IMR-90 (cell line): Measurements from ENCODE around the gene CYSRT1. TPM values are rescaled to one million over a fixed set of nuclear protein-coding genes. Genes with fewer than 3 reads are reported as not detected.
A peak's percentile ranks its signal among the peaks of the same experiment; 100 is the strongest.

ENCODE experiments used
- ATAC-seq: fragments of 200-7000 bp; cut with Tn5 transposase; 2 replicates; pipeline ENCODE4 v1.9.1; 2020; ENCODE audit warnings: low read depth, mild to moderate bottlenecking, moderate library complexity
- BruUV-seq: library from RNA; stranded (reverse); fragments of 400-500 nt; replicated peaks from 2 replicates; lab custom pipeline; 2021; lab: Mats Ljungman, UMichigan
- CTCF ChIA-PET: fragments of 300-600 bp; formaldehyde crosslinking; extraction: SDS; loops from one replicate; lab custom pipeline; 2021; ENCODE audit warnings: antibody characterized with exemption; lab: Yijun Ruan, JAX
- POLR2A ChIA-PET: fragments of 300-600 bp; sonication (Branson Sonifier 250); formaldehyde crosslinking; loops from one replicate; lab custom pipeline; 2022; ENCODE audit warnings: antibody characterized with exemption; ENCODE audit not compliant: unreplicated experiment; lab: Charles Lee
- DNase-seq: peaks from one replicate; pipeline ENCODE4 v3.0.0; 2013
- H2AFZ ChIP-seq: replicated peaks from 2 replicates; pipeline ENCODE3; 2013; ENCODE audit warnings: low read length, mild to moderate bottlenecking; ENCODE audit not compliant: poor library complexity
- H2AK5ac ChIP-seq: 2 replicates; pipeline ENCODE4 v1.6.1; 2013; ENCODE audit warnings: low read depth, low read length, inconsistent platforms
- H2AK9ac ChIP-seq: replicated peaks from 2 replicates; pipeline ENCODE3; 2013; ENCODE audit warnings: mild to moderate bottlenecking, low read depth, low read length, moderate library complexity; ENCODE audit not compliant: poor library complexity
- H2BK120ac ChIP-seq: 2 replicates; pipeline ENCODE4 v1.6.1; 2013; ENCODE audit warnings: low read depth, low read length, inconsistent platforms
- H2BK15ac ChIP-seq: 3 replicates; pipeline ENCODE4 v1.6.1; 2013; ENCODE audit warnings: low read depth, low read length, inconsistent platforms
- H2BK20ac ChIP-seq: 2 replicates; pipeline ENCODE4 v1.6.1; 2013; ENCODE audit warnings: low read depth, mild to moderate bottlenecking, inconsistent platforms, low read length, moderate library complexity
- H2BK5ac ChIP-seq: 2 replicates; pipeline ENCODE4 v1.6.1; 2013; ENCODE audit warnings: mild to moderate bottlenecking, low read depth, low read length, inconsistent platforms; ENCODE audit not compliant: poor library complexity, severe bottlenecking
- H3K14ac ChIP-seq: replicated peaks from 2 replicates; pipeline ENCODE4 v1.6.1; 2013; ENCODE audit warnings: low read depth, low read length, inconsistent platforms
- H3K18ac ChIP-seq: 2 replicates; pipeline ENCODE4 v1.6.1; 2013; ENCODE audit warnings: low read depth, low read length, control low read depth
- H3K23ac ChIP-seq: 2 replicates; pipeline ENCODE4 v1.6.1; 2013; ENCODE audit warnings: low read depth, low read length, inconsistent platforms
- H3K27ac ChIP-seq: 2 replicates; pipeline ENCODE4 v1.5.1; 2013; ENCODE audit warnings: mild to moderate bottlenecking, control low read depth, low read length; ENCODE audit not compliant: insufficient read depth
- H3K27me3 ChIP-seq: 2 replicates; pipeline ENCODE4 v1.6.1; 2013; ENCODE audit warnings: low read length; ENCODE audit not compliant: control insufficient read depth, insufficient read depth
- H3K36me3 ChIP-seq: 2 replicates; pipeline ENCODE4 v1.6.1; 2013; ENCODE audit warnings: low read length, mixed read lengths; ENCODE audit not compliant: control insufficient read depth, insufficient read depth
- H3K4ac ChIP-seq: 2 replicates; pipeline ENCODE4 v1.6.1; 2013; ENCODE audit warnings: low read depth, low read length, inconsistent platforms
- H3K4me1 ChIP-seq: 2 replicates; pipeline ENCODE4 v1.6.1; 2013; ENCODE audit warnings: low read length, mixed read lengths; ENCODE audit not compliant: control insufficient read depth, insufficient read depth
- H3K4me2 ChIP-seq: 2 replicates; pipeline ENCODE4 v1.6.1; 2013; ENCODE audit warnings: low read depth, mild to moderate bottlenecking, control low read depth, low read length, moderate library complexity
- H3K4me3 ChIP-seq: 2 replicates; pipeline ENCODE4 v1.5.1; 2013; ENCODE audit warnings: low read depth, mild to moderate bottlenecking, control low read depth, low read length, moderate library complexity; ENCODE audit not compliant: insufficient read depth
- H3K56ac ChIP-seq: 2 replicates; pipeline ENCODE4 v1.6.1; 2013; ENCODE audit warnings: low read length, inconsistent platforms; ENCODE audit not compliant: insufficient read depth; ENCODE audit errors: extremely low read depth
- H3K79me1 ChIP-seq, 2 experiments: 2 replicates each; pipeline ENCODE4 v1.6.1; 2013; ENCODE audit warnings: low read length in 2 of 2, inconsistent platforms in 1 of 2, low read depth in 1 of 2
- H3K9ac ChIP-seq: 2 replicates; pipeline ENCODE4 v1.6.1; 2013; ENCODE audit warnings: low read depth, low read length, control low read depth
- H3K9me1 ChIP-seq: 2 replicates; pipeline ENCODE4 v1.6.1; 2013; ENCODE audit warnings: low read length, inconsistent platforms; ENCODE audit not compliant: insufficient read depth
- H3K9me3 ChIP-seq: 2 replicates; pipeline ENCODE4 v1.6.1; 2013; ENCODE audit warnings: low read length; ENCODE audit not compliant: control insufficient read depth, insufficient read depth
- H4K20me1 ChIP-seq: 2 replicates; pipeline ENCODE4 v1.6.1; 2013; ENCODE audit warnings: low read length, inconsistent platforms; ENCODE audit not compliant: insufficient read depth
- H4K5ac ChIP-seq: 2 replicates; pipeline ENCODE4 v1.6.1; 2013; ENCODE audit warnings: mild to moderate bottlenecking, low read depth, low read length, control low read depth
- H4K8ac ChIP-seq, 2 experiments: 2 replicates each; pipeline ENCODE4 v1.6.1; 2013; ENCODE audit warnings: low read depth in 2 of 2, low read length in 2 of 2, control low read depth in 1 of 2, inconsistent platforms in 1 of 2
- H4K91ac ChIP-seq: 2 replicates; pipeline ENCODE4 v1.6.1; 2013; ENCODE audit warnings: low read depth, low read length, inconsistent platforms; ENCODE audit not compliant: insufficient read depth
- CHD1 ChIP-seq: IDR thresholded peaks from 2 replicates; pipeline ENCODE4 v1.6.1; 2012; ENCODE audit warnings: low read depth, low read length, improper control_type of control experiment
- WGBS, 2 experiments: methylation state at CpG; one replicate each; pipeline versions ENCODE4 v1.1.5 to v1.1.7; 2013; ENCODE audit warnings: missing lambda C conversion rate in 2 of 2; ENCODE audit not compliant: insufficient read length in 1 of 2; ENCODE audit errors: extremely low coverage in 2 of 2; 5-methylcytosine and 5-hydroxymethylcytosine counted together
- dilution Hi-C: fragments of 300-500 bp; cut with HindIII; formaldehyde crosslinking; loops from one replicate; pipeline ENCODE4 v1.14.3; 2018; ENCODE audit warnings: low sequenced_read_pairs; ENCODE audit not compliant: unreplicated experiment
- in situ Hi-C: fragments of 300-500 bp; cut with MboI; formaldehyde crosslinking; loops from 3 replicates; pipeline ENCODE4 v1.14.3; 2019; ENCODE audit warnings: low sequenced_read_pairs, inconsistent platforms, mixed read lengths
- intact Hi-C: fragments of 100-400 bp; cut with micrococcal nuclease; formaldehyde crosslinking; loops from 2 replicates; pipeline ENCODE4 v1.10.0; 2022
- polyA plus RNA-seq, 3 experiments: library from polyadenylated mRNA; depleted of rRNA; stranded (reverse); fragments of >200 nt; gene quantifications; 2 replicates each; pipeline ENCODE4 v1.2.3, GENCODE V29; 2012; ENCODE audit warnings: low replicate concordance in 1 of 3
- total RNA-seq: library from RNA; depleted of rRNA; stranded (reverse); fragments of >200 nt; gene quantifications from 2 replicates; pipeline ENCODE4 v1.2.3, GENCODE V29; 2012

The CYSRT1 gene
- total and polyA plus RNA-seq, 2 of the 4 experiments (the other 2 are of a cell fraction): 0.18 to 0.84 TPM

GRCh38 chr9:137198051-137198901 lies 26.7 kb upstream of the CYSRT1 start:
- no peak for DNase-seq
- no peak overlapping the region for H3K14ac ChIP-seq
- H3K4me3 ChIP-seq: no peak overlapping the region
- 89% methylated on average over 12 of the region's 19 CpGs; no CpG with 5 or more reads in 1 of the 2 experiments for WGBS, 2 experiments
- no peak overlapping the region for H3K27ac ChIP-seq
- intact Hi-C loops (no loop called here), dilution Hi-C loops (no loop called here), in situ Hi-C loops (no loop called here)
- H3K9me3 ChIP-seq: no peaks in the 10 kb centered on the region
- no peak overlapping the region for H2BK120ac ChIP-seq
- H2BK20ac ChIP-seq: no peak overlapping the region
- no peak overlapping the region for H2BK15ac ChIP-seq
- no peak overlapping the region for H3K4ac ChIP-seq
- POLR2A ChIA-PET: interaction anchor here (1.3 kb wide), 2 partner anchors 9 to 43 kb away, joined by 3 to 4 read pairs; partner anchors contain the start of genes SSNA1 and TUBB4B
- H3K4me1 ChIP-seq: peaks cover 17% of the 10 kb centered on the region
- H3K56ac ChIP-seq: no peak overlapping the region
- no peak overlapping the region for H3K18ac ChIP-seq
- peak overlapping the region; percentile 69; the same call in 1 of the 2 replicates for H3K4me2 ChIP-seq
- H2AK9ac ChIP-seq: peak overlapping the region; percentile 89
- TF ChIP-seq CHD1: no peak
- no peaks in the 10 kb centered on the region for H3K27me3 ChIP-seq
- peaks cover 34% of the 10 kb centered on the region for H4K20me1 ChIP-seq
- peak overlapping the region; percentile 51; the same call in 1 of the 2 replicates for H3K23ac ChIP-seq
- ATAC-seq: no peak
- H3K36me3 ChIP-seq: no peaks in the 10 kb centered on the region
- no peak overlapping the region for H4K8ac ChIP-seq
- H4K5ac ChIP-seq: no peak overlapping the region
- CTCF ChIA-PET: no interaction called here
- H2BK5ac ChIP-seq: no peak overlapping the region
- no TSS peak for BruUV-seq
- no peak overlapping the region for H4K91ac ChIP-seq
- H3K9ac ChIP-seq: no peak overlapping the region
- H3K9me1 ChIP-seq: 0 out of 2 replicates have a peak, but pooled peaks cover 2% of the 10 kb centered on the region
- no peak overlapping the region for H2AFZ ChIP-seq
- no peak overlapping the region for H2AK5ac ChIP-seq
- H3K79me1 ChIP-seq: peaks cover 9 to 77% of the 10 kb centered on the region in 2 experiments
